Kidney epithelial cell (primary cell): ENCODE results near the gene IKZF3. TPM values are rescaled to one million over a fixed set of nuclear protein-coding genes. Genes with fewer than 3 reads are reported as not detected.

Experiments used
- DNase-seq: peaks from one replicate; pipeline ENCODE4 v3.0.0-alpha.2; 2010; ENCODE audit warnings: low read depth
- H3K27me3 ChIP-seq: 2 replicates; pipeline ENCODE4 v1.6.0; 2011; ENCODE audit warnings: low read length; ENCODE audit not compliant: control insufficient read depth, insufficient read depth
- H3K36me3 ChIP-seq: 2 replicates; pipeline ENCODE4 v1.5.1; 2011; ENCODE audit warnings: low read length; ENCODE audit not compliant: control insufficient read depth, insufficient read depth
- H3K4me3 ChIP-seq: 2 replicates; pipeline ENCODE4 v1.5.1; 2011; ENCODE audit warnings: low read depth, mild to moderate bottlenecking, control low read depth, low read length
- total RNA-seq: library from RNA; depleted of rRNA; stranded (reverse); fragments of >200 nt; gene quantifications from 2 replicates; pipeline ENCODE4 v1.2.3, GENCODE V29; 2015
- TF ChIP-seq, protein P1 (sequence below): IDR thresholded peaks from 2 replicates; pipeline ENCODE4 v1.5.1; 2011; ENCODE audit warnings: mild to moderate bottlenecking, moderate library complexity, low read length, control low read depth, inconsistent platforms; ENCODE audit not compliant: insufficient read depth, poor library complexity, severe bottlenecking

The IKZF3 gene
- total RNA-seq, 1 donor from 2014 or later: 0.17 TPM

DNA sequence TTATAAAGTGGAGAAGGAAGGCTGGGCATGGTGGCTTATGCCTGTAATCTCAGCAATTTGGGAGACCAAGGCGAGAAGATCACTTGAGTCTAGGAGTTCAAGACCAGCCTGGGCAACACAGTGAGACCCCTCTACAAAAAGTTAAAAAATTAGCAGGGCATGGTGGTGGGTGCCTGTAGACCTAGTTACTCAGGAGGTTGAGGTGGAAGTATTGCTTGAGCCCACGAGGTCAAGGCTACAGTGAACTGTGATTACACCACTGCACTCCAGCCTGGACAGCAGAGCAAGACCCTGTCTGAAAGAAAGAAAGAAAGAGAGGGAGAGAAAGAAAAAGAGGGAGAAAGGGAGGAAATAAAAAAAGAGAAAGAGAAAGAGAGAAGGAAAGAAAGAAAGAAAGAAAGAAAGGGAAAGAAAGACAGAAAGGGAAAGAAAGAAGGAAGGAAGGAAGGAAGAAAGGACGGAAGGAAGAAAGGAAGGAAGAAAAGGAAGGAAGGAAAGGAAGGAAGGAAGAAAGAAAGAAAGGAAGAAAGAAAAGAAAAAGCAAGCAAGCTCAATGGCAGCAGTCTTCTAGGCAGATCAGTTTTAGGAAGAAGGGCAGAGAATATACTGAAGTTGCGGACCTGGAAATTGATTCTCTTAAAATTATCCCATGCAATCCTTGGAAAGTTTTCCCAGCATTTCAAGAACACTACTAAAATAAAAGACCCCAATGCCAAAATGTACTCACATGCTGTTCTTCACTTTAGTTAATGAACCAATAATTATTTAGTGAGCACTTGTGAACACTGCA lies 53.0 kb downstream of the IKZF3 start:
- H3K36me3 ChIP-seq: no peaks in the 10 kb centered on the region
- no peak for DNase-seq
- TF ChIP-seq, protein P1, sequence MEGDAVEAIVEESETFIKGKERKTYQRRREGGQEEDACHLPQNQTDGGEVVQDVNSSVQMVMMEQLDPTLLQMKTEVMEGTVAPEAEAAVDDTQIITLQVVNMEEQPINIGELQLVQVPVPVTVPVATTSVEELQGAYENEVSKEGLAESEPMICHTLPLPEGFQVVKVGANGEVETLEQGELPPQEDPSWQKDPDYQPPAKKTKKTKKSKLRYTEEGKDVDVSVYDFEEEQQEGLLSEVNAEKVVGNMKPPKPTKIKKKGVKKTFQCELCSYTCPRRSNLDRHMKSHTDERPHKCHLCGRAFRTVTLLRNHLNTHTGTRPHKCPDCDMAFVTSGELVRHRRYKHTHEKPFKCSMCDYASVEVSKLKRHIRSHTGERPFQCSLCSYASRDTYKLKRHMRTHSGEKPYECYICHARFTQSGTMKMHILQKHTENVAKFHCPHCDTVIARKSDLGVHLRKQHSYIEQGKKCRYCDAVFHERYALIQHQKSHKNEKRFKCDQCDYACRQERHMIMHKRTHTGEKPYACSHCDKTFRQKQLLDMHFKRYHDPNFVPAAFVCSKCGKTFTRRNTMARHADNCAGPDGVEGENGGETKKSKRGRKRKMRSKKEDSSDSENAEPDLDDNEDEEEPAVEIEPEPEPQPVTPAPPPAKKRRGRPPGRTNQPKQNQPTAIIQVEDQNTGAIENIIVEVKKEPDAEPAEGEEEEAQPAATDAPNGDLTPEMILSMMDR: no peak
- no peak overlapping the region for H3K4me3 ChIP-seq
- no peaks in the 10 kb centered on the region for H3K27me3 ChIP-seq

DNA sequence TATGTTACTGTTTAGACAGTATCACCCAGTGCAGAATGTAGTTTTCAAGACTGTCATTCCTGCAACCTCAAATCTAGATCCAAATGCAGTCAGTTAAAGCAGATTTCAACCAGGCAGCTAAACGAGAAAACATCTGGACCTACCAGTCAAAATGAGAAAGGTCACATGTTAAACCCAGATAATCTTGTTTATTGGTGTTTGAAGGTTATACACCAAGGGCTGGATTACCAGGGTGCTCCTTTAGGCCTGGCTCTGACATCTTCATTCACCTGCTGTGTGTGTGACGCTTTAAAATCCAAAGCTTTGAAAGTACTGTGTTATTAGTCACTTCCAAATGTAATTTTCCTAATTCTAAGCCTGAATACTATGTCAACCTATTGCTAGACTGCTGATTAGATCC lies 54.9 kb downstream of the IKZF3 start:
- TF ChIP-seq, protein P1: no peak
- Histone ChIP-seq H3K27me3 (no peaks in the 10 kb centered on the region), H3K4me3 (no peak overlapping the region)

DNA sequence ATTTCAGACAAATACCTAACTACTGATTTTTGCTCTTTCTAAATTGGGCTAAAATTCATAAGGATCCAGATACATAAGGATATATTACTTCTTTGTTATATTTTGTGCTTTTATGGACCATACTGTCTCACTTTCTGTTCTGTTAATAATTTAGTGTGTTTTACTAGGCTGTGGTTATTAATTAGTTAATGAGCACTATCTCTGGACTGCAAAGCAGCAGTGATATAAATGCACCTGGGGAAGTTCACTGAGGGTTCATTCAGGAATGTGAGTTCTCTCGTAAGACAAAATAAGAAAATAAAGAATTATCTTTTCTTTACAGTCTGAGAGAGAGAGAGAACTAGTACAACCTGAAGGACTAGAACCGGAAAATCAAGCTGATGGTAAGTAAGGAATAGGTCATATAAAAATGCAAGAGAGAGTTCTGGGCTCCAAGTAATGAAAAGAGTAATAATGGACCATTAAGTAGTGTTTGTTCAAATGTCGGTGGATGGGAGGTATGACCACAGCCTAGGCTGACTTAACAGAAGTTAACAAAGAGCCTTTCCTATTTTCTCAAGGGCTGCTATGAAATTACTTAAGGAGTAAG lies 55.6 kb downstream of the IKZF3 start:
- TF ChIP-seq, protein P1: no peak
- Histone ChIP-seq H3K36me3 (no peaks in the 10 kb centered on the region), H3K4me3 (no peak overlapping the region), H3K27me3 (no peaks in the 10 kb centered on the region)
- DNase-seq: no peak

More for the DNA sequence above, 54.9 kb downstream of the IKZF3 start:
- no peak for DNase-seq
- H3K36me3 ChIP-seq: no peaks in the 10 kb centered on the region

DNA sequence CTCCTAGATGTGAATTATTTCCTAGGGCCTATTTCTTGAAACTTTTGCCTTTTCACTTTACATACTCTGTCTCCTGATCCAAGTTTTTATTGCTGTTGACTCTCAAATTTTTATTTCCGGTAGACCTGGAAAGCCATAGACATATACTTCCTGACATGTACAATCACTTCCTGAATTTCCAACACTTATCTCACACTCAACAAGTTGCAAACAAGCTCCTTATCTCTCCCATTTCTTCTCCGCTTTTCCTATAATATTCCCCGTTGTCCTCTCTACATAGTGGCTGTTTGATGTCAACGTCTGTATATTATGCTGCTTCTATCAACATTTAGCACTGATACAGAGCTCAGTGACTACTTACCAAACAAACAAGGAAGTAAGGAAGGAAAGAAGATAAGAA lies 59.3 kb downstream of the IKZF3 start:
- no peak for DNase-seq
- no peak overlapping the region for H3K4me3 ChIP-seq
- TF ChIP-seq, protein P1: no peak
- no peaks in the 10 kb centered on the region for H3K27me3 ChIP-seq
- no peaks in the 10 kb centered on the region for H3K36me3 ChIP-seq

DNA sequence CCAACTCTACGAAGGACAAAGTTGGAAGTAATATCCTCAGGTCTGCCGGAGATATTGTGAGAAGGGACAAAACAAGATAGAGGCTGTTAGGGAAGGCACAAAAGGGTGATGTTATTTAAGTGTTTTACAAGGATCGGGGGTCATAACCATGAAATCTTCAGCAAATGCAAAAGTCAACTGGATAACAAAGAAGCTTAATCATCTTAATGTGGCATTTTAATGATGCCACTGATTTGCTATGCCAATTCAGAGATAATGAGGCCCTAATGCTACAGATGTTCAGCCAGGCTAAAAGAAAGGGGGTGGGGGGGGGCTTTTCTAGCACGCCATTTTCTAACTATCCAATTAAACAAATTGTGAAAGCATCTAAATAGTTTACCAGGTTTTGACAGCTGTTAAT lies 63.1 kb downstream of the IKZF3 start:
- Histone ChIP-seq H3K36me3 (no peaks in the 10 kb centered on the region), H3K27me3 (no peaks in the 10 kb centered on the region), H3K4me3 (no peak overlapping the region)
- no peak for DNase-seq
- TF ChIP-seq, protein P1: no peak
